C4-2B (cell line): ENCODE data around the gene KCNAB1.

Experiments
- CTCF ChIP-seq: fragments of 450-650 bp; conservative IDR thresholded peaks from 2 replicates; pipeline ENCODE4 v1.5.1; 2017; ENCODE audit warnings: mild to moderate bottlenecking
- ZFX ChIP-seq: fragments of 450-650 bp; IDR thresholded peaks from 2 replicates; pipeline ENCODE4 v1.6.1; 2017

GRCh38 chr3:156518726-156519125 is 398.3 kb downstream of the KCNAB1 start:
- TF ChIP-seq CTCF (no peak), ZFX (no peak)
